Calu3 (cell line): ENCODE measurements around the gene ISY1. TPM values are rescaled to one million over a fixed set of nuclear protein-coding genes. Genes with fewer than 3 reads are reported as not detected.

Experiments
- BruUV-seq: library from RNA; stranded (reverse); fragments of 400-500 nt; replicated peaks from 2 replicates; lab custom pipeline; 2021; lab: Mats Ljungman, UMichigan
- CTCF ChIA-PET: fragments of 300-600 bp; sonication (Branson Sonifier 250); formaldehyde crosslinking; loops from one replicate; lab custom pipeline; 2022; ENCODE audit warnings: antibody characterized with exemption; lab: Charles Lee
- DNase-seq: peaks from one replicate; pipeline ENCODE4 v3.0.0; 2022
- H3K27ac Mint-ChIP-seq: one replicate; pipeline ENCODE4 v1.8.0; 2022; ENCODE audit warnings: mixed read lengths; ENCODE audit not compliant: unreplicated experiment
- H3K27me3 Mint-ChIP-seq: one replicate; pipeline ENCODE4 v1.8.0; 2022; ENCODE audit warnings: mixed read lengths; ENCODE audit not compliant: unreplicated experiment
- H3K36me3 Mint-ChIP-seq: one replicate; pipeline ENCODE4 v1.8.0; 2022; ENCODE audit warnings: mild to moderate bottlenecking, moderate library complexity, mixed read lengths; ENCODE audit not compliant: insufficient read depth, unreplicated experiment
- H3K4me1 Mint-ChIP-seq: one replicate; pipeline ENCODE4 v1.8.0; 2022; ENCODE audit warnings: mild to moderate bottlenecking, low read depth, mixed read lengths; ENCODE audit not compliant: unreplicated experiment
- H3K4me3 Mint-ChIP-seq: one replicate; pipeline ENCODE4 v1.8.0; 2022; ENCODE audit warnings: mild to moderate bottlenecking, low read depth, moderate library complexity, mixed read lengths; ENCODE audit not compliant: unreplicated experiment
- H3K9me3 Mint-ChIP-seq: one replicate; pipeline ENCODE4 v1.8.0; 2022; ENCODE audit warnings: low read depth, mixed read lengths; ENCODE audit not compliant: unreplicated experiment
- CTCF ChIP-seq: fragments of 200-600 bp; IDR thresholded peaks from one replicate; pipeline ENCODE4 v1.8.0; 2022; ENCODE audit warnings: antibody characterized with exemption; ENCODE audit not compliant: unreplicated experiment
- intact Hi-C: fragments of 100-400 bp; cut with micrococcal nuclease; formaldehyde crosslinking; loops from one replicate; pipeline ENCODE4 v1.10.0; 2022; ENCODE audit not compliant: unreplicated experiment
- total RNA-seq: library from RNA; stranded (reverse); gene quantifications from 2 replicates; pipeline ENCODE4 v1.2.3, GENCODE V29; 2022

ISY1 gene
- total RNA-seq, 1 experiment from 2014 or later, result 77.0 TPM

GRCh38 chr3:129122412-129123011 lies 38.4 kb downstream of the ISY1 start:
- H3K27ac Mint-ChIP-seq, result peak overlapping the region; percentile 51
- H3K27me3 Mint-ChIP-seq, result no peaks in the 10 kb centered on the region
- H3K4me3 Mint-ChIP-seq, result peak overlapping the region; percentile 69
- peaks cover 42% of the 10 kb centered on the region for H3K4me1 Mint-ChIP-seq
- peaks cover 44% of the 10 kb centered on the region for H3K36me3 Mint-ChIP-seq
- no peaks in the 10 kb centered on the region for H3K9me3 Mint-ChIP-seq
- no TSS peak for BruUV-seq
- intact Hi-C loops, result loop anchor here (5.0 kb wide), 1 partner anchor 70 kb away; no protein-coding TSS in a partner anchor
- no peak for DNase-seq
- TF ChIP-seq CTCF, result no peak
- CTCF ChIA-PET, result interaction anchor here (0.6 to 4.0 kb wide), 9 partner anchors 9 to 152 kb away, joined by 3 to 30 read pairs (median 3); no protein-coding TSS in a partner anchor

- intact Hi-C loops, result loop anchor here (5.0 kb wide), 1 partner anchor 70 kb away; no protein-coding TSS in a partner anchor
Observed at GRCh38 chr3:129121792-129122411, 39.0 kb downstream of the ISY1 start, which contains the start of gene RAB43. TSS of gene RAB43 (minus strand) at chr3:129121804. CDS start at chr3:129121489, 315 bp downstream.

GRCh38 chr3:129121016-129121791 lies 39.7 kb downstream of the ISY1 start:
- Mint-ChIP-seq H3K36me3 (peaks cover 38% of the 10 kb centered on the region), H3K4me1 (peaks cover 54% of the 10 kb centered on the region), H3K9me3 (no peaks in the 10 kb centered on the region), H3K27ac (peak overlapping the region; percentile 51), H3K4me3 (peak overlapping the region; percentile 69), H3K27me3 (no peaks in the 10 kb centered on the region)
- no peak for DNase-seq
- no peak for TF ChIP-seq CTCF
- BruUV-seq, result TSS peak; percentile 96
- CTCF ChIA-PET, result interaction anchor here (0.6 to 4.0 kb wide), 12 partner anchors 15 to 243 kb away, joined by 3 to 30 read pairs (median 6); no protein-coding TSS in a partner anchor
- intact Hi-C loops, result loop anchor here (5.0 kb wide), 1 partner anchor 69 kb away; no protein-coding TSS in a partner anchor

More at GRCh38 chr3:129121792-129122411, 39.0 kb downstream of the ISY1 start, which contains the start of gene RAB43:
- TF ChIP-seq CTCF, result no peak
- BruUV-seq, result no TSS peak
- DNase-seq, result peak; percentile 96
- no peaks in the 10 kb centered on the region for H3K27me3 Mint-ChIP-seq
- CTCF ChIA-PET, result interaction anchor here (0.6 to 4.0 kb wide), 12 partner anchors 16 to 207 kb away, joined by 3 to 30 read pairs (median 4); no protein-coding TSS in a partner anchor
- H3K9me3 Mint-ChIP-seq, result no peaks in the 10 kb centered on the region
- peak within 1 kb of the TSS; percentile 69 for H3K4me3 Mint-ChIP-seq
- peaks cover 44% of the 10 kb centered on the region for H3K36me3 Mint-ChIP-seq
- H3K27ac Mint-ChIP-seq, result peak within 1 kb of the TSS; percentile 51
- H3K4me1 Mint-ChIP-seq, result peaks cover 47% of the 10 kb centered on the region
